GM19328 (cell line): ENCODE results near the gene PANX2.
"Not testable (repeated sequence)": the region's sequence is repeated elsewhere in the genome, so short reads cannot be mapped to it uniquely, and the experiment has no call there.

Experiments
- ATAC-seq: cut with Tn5 transposase; IDR thresholded peaks from one replicate; pipeline ENCODE4 v1.9.1; 2021; ENCODE audit warnings: mild to moderate bottlenecking, moderate library complexity; ENCODE audit not compliant: unreplicated experiment

The PANX2 gene

DNA sequence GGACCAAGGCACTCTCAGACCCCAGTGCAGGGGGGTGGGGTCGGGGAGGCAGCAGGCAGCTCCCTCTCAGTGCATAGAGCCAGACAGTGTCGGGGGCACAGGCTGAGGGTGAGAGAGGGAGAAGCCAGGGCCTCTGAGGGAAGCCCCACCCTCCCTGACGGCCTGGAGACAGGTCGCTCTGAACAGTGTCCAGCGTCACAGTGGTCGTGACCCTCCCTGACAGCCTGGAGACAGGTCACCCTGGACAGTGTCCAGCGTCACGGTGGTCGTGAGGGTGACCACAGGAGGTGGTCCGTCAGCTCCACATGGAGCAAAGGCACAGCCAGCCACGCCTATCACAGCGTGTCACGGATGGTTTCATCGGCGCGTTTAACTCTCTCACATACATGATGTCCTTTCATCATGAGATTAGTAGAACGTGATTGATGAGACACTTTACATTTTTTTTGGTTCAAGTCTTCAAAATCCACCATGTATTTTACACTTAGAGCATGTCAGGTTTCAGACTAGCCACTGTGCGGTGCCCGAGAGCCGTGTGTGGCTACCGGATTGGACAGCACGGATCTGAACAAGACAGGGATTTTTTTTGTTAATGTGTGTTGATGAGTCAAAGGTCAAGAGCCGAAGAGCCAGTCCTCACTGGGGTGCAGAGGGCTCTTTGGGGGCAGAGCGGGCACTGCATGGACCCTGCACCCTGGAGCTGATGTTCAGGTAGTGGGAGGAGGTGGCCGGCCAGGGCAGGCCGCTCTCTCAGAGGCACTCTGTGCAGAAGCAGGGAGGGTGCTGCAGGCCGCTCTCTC, 23.9 kb upstream of the PANX2 start:
- no peak for ATAC-seq

DNA sequence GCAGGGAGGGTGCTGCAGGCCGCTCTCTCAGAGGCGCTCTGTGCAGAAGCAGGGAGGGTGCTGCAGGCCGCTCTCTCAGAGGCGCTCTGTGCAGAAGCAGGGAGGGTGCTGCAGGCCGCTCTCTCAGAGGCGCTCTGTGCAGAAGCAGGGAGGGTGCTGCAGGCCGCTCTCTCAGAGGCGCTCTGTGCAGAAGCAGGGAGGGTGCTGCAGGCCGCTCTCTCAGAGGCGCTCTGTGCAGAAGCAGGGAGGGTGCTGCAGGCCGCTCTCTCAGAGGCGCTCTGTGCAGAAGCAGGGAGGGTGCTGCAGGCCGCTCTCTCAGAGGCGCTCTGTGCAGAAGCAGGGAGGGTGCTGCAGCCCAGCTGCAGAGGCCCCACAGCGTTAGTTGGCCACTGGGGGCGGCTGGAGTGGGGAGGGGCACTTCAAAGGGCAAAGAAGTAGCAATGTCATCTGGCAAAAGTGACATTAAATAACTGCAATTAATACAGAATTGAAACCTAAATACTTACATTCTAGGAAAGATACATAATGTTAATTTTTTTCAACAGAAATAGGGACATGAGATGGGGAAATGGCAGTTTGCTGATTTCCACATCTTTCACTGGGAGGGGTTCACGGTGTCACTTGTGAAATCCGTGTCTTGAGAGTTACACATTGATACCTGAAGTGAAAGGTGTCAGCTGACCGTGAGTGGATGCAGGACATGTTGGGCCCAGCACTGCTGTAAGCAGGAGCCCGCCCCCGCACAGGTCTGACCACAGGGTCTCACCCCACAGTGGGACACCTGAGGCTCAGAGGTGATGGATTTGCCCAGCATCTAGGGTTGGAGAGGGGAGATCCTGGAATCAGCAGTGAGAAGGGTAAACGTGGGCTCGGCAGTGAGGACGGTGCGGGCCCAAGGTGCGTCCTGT, 23.0 kb upstream of the PANX2 start:
- ATAC-seq = not testable (repeated sequence)

DNA sequence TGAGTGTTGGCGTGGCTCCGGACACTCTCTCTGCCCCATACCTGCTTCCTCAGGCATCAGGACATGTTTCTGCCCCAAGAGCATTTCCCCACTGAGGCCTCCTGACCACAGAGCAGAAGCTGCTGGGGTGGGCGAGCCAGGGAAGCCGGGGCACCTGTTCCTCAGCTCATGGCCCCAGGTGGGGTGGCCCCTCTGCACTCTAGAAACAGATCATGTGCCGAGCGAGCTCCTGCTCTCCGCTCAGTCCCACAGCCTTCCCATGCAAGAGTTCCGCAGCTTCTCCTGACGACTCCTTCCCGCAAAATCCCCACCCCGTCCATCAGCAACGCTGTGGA, 22.4 kb upstream of the PANX2 start:
- ATAC-seq = no peak

DNA sequence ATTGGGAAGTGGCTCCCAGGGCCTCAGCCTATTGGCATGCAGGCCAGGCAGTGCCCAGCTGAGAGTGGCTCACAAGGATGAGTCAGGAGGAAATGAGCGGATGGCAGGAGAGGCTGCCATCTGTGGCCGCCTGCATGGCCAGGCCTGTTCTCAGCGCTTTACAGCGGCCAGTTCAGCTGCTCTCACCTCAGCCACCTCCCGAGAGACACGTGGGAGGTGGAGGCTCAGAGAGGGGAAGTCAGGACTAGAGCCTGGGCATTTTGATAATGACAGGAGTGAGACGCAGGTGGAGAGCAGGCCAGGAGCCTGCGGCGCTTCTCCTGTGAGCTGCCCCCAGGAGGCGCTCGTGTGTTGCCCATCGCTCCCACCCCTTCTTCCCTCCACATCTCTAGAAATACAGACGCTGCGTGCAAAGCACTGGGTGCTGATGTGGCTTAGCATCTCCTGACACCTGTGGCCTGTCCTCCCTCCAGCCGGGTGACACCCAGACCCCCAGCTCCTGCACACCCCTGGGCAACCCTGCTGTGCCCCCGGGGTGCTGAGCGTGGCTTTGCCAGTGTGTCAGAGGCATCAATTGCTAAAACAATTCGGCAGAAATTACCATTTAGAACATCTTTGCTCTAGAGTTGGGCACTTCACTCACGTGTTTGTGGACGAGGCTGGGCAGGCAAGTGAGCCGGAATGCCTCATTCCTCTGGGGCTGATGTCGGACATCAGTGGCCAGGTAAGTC, 21.4 kb upstream of the PANX2 start:
- ATAC-seq = no peak

- ATAC-seq = no peak
Observed at GRCh38 chr22:50150161-50151129, 20.1 kb upstream of the PANX2 start.

GRCh38 chr22:50151571-50152537, 18.7 kb upstream of the PANX2 start:
- no peak for ATAC-seq

DNA sequence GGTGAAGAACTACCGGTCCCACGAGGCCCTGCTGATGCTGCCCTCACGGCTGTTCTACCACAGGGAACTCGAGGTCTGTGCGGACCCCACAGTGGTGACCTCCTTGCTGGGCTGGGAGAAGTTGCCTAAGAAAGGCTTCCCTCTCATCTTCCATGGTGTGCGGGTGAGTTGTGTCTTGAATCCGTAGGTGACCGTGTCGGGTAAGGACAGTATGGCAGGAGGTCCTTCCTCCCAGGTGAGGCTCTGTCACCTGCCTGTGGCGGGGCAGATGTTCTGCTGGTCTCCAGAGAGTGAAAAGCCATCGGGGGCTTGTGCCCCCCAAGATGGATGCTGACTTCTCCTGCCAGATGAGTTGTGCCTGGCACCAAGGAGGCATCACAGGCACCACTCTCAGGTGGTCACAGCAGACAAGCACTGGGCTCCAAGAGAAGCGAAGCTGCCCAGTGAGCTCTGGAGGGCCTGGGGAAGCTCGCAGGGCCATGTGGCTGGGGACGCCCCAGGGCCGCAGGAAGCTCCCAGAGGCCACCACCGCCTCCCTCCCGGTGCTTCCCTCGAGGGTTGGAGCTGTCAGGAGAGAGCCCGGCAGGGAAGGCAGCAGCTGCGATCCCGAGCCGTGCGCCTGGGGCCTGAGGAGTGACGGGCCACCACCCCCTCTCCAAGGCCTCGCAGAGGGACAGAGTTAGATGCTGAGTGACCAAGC, 17.3 kb upstream of the PANX2 start:
- ATAC-seq = no peak

DNA sequence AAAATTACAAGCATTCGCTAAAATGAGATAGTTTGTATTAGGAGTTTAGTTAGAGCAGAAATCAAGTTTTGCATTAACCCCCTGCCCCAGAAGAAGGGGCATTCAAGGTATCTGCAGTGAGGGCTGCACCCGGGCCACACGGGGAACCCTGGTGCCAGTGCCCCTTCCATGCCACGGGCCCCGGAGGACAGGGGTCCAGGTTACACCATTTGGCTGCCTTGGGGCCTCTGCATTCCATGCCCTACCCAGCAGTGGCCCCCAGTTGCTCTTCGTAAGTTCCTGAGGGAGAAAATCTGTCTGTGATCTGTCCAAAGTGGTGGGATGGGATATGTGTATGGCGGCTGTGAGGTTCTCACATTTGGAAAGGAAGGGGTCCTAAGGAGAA, 16.8 kb upstream of the PANX2 start:
- no peak for ATAC-seq

- ATAC-seq = no peak
Observed at GRCh38 chr22:50157709-50158375, 12.7 kb upstream of the PANX2 start.

DNA sequence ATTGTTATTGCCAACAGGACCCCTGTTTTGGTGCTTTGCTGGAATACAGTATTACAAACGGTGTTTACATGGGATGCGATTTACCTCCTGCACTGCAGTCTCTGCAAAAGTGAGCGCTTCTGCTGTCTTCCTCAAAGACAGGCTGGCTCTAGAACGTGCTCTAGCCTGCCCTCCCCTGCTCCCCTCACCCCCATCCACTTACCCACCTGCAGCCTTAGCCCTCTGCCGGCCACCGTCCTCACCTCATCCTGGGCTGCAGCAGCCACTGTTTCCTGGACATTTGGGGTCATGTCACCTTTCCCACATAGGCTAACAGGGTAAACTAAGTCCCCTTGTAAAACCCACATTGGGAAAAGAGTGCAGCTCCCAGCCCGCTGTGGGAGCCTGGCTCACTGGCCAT, 9.6 kb upstream of the PANX2 start:
- no peak for ATAC-seq

DNA sequence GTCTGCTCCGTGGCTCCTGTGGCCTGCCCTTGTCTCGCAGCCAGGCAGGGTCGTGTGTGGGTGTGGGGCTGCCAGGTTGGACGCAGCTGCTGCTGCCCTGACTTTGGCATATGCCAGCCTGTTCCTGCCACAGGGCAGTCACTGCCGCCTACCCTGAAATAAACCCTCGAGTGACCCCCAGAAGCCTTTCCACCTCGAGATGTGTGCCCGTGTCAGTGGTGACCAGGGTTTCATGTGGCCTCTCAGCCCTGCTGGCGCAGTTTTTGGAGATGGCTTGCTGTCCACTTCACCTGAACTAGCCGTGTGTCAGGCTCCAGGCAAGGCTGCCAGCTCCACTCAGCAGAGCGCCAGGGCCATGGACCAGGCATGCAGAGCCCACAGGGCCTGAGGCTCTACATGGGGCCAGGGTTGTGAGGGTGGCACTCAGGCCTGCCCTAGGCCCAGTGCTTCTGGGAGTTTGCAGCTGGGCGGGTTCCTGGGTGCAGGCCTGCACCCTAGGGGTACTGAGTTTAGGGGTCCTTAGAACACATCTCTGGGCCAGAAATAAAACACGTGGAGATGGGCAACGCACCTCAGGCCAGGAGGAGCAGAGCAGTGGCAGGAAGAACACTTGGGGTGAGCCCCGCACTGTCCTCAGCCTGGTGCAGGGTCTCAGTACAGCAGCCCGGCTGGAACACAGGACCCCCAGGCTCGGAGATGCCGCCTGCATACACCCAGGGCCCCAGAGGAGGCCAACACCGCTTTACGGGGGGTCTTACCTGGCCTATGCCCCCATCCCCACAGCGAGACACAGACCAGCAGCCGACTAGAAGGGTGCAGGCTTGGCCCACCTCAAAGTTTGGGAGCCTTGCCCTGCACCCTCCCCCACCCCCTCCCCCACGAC, 8.8 kb upstream of the PANX2 start:
- no peak for ATAC-seq

DNA sequence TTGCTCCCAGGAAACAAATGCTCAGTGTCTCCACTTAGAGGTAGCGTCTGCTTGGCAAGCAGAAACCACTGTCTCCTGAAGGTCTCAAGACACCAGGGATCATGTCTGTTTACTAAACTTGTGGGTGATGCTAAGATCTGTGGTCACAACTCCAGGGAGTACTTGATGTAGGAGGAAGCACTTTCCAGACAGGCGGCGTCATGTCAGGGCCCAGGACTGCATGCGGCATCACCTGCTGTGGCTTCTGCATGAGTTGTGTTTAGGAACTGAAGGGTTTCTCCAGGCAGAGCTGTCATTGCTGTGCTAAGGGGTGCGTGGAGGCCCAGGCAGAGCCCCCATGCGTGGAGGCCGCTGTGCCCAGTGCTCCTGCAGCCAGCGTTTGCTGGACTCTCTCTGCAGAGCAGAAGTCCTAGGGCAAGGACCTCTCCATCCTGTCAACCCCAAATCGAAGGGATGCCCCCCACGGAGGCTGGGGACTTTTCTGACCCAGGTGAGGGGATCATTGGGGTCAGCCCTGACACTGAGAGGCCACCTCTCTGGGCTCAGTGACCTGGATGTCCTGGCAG, 8.1 kb upstream of the PANX2 start:
- ATAC-seq = no peak

GRCh38 chr22:50165436-50166123, 5.0 kb upstream of the PANX2 start:
- ATAC-seq = no peak

DNA sequence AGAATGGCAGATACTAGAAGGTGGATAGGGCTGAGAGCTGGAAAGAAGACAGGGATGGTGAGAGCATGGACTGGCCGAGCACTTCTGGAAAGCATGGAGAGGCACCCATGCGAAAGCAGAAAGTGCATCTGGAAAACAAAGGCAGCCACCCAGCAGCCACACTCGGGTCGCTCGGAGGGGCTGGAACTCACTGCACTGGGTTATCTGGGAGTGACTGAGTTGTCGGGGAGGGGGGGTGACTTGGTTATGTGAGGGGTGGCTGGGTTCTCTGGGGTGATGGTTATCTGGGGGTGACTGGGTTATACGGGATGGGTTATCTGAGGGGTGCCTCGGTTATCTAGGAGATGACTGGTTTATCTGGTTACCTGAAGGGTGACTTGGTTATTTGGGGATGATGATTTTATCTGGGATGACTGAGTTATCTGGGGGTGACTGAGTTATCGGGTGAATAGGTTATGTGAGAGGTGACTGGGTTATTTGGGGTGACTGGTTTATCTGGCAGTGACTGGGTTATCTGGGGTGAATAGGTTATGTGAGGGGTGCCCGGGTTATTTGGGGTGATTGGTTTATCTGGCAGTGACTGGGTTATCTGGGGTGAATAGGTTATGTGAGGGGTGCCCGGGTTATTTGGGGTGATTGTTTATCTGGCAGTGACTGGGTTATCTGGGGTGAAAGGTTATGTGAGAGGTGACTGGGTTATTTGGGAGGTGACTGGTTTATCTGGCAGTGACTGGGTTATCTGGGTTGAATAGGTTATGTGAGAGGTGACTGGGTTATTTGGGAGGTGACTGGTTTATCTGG, 2.6 kb upstream of the PANX2 start:
- no peak for ATAC-seq

- ATAC-seq = not testable (repeated sequence)
Observed at GRCh38 chr22:50168490-50169180, 1.9 kb upstream of the PANX2 start.
